Measurements from ENCODE around the gene LSM10.

LSM10 gene

GRCh38 chr1:36367798-36368197, 29.9 kb downstream of the LSM10 start:
- Histone ChIP-seq H3K4me1 (ENCODE audit: control insufficient read depth, insufficient read depth, low read length, poor library complexity, severe bottlenecking) (peaks cover 28% of the 10 kb centered on the region), H3K27ac (ENCODE audit: low read depth, low read length, severe bottlenecking) (no peak overlapping the region), H3K4me3 (ENCODE audit: extremely low read depth, insufficient read depth, low read length, poor library complexity, severe bottlenecking) (no peak overlapping the region), H3K9me3 (ENCODE audit: control insufficient read depth, low read length) (no peaks in the 10 kb centered on the region), H3K36me3 (ENCODE audit: control insufficient read depth, insufficient read depth, low read length) (peaks cover 48% of the 10 kb centered on the region)
- 97 to 100% methylated on average over 2 to 3 of the region's 4 CpGs for WGBS, 2 experiments (ENCODE audit: insufficient coverage in 2 of 2)

- Histone ChIP-seq H3K4me1 (ENCODE audit: control insufficient read depth, insufficient read depth, low read length, poor library complexity, severe bottlenecking) (peaks cover 20% of the 10 kb centered on the region), H3K4me3 (ENCODE audit: extremely low read depth, insufficient read depth, low read length, poor library complexity, severe bottlenecking) (no peak overlapping the region), H3K36me3 (ENCODE audit: control insufficient read depth, insufficient read depth, low read length) (peaks cover 55% of the 10 kb centered on the region), H3K9me3 (ENCODE audit: control insufficient read depth, low read length) (no peaks in the 10 kb centered on the region), H3K27ac (ENCODE audit: low read depth, low read length, severe bottlenecking) (no peak overlapping the region)
- WGBS, 2 experiments (ENCODE audit: insufficient coverage in 2 of 2), result 91% methylated on average over 4 of the region's 5 CpGs; no CpG with 5 or more reads in 1 of the 2 experiments
These were observed 30.6 kb downstream of the LSM10 start for GRCh38 chr1:36367066-36367465.

- Histone ChIP-seq H3K36me3 (ENCODE audit: control insufficient read depth, insufficient read depth, low read length) (peaks cover 64% of the 10 kb centered on the region), H3K4me1 (ENCODE audit: control insufficient read depth, insufficient read depth, low read length, poor library complexity, severe bottlenecking) (peaks cover 16% of the 10 kb centered on the region), H3K4me3 (ENCODE audit: extremely low read depth, insufficient read depth, low read length, poor library complexity, severe bottlenecking) (no peak overlapping the region), H3K27ac (ENCODE audit: low read depth, low read length, severe bottlenecking) (peak overlapping the region; percentile 67), H3K9me3 (ENCODE audit: control insufficient read depth, low read length) (no peaks in the 10 kb centered on the region)
- 81 to 88% methylated on average over 13 to 16 of the region's 18 CpGs for whole genome bisulfite sequencing, 2 experiments (ENCODE audit: insufficient coverage in 2 of 2)
These were observed 31.5 kb downstream of the LSM10 start for GRCh38 chr1:36366091-36366661.

- Histone ChIP-seq H3K4me3 (ENCODE audit: extremely low read depth, insufficient read depth, low read length, poor library complexity, severe bottlenecking) (no peak overlapping the region), H3K27ac (ENCODE audit: low read depth, low read length, severe bottlenecking) (no peak overlapping the region), H3K36me3 (ENCODE audit: control insufficient read depth, insufficient read depth, low read length) (peaks cover 69% of the 10 kb centered on the region), H3K9me3 (ENCODE audit: control insufficient read depth, low read length) (no peaks in the 10 kb centered on the region), H3K4me1 (ENCODE audit: control insufficient read depth, insufficient read depth, low read length, poor library complexity, severe bottlenecking) (peaks cover 16% of the 10 kb centered on the region)
- WGBS, 2 experiments (ENCODE audit: insufficient coverage in 2 of 2), result 83 to 86% methylated on average over 1 of the region's 1 CpG
These were observed 32.3 kb downstream of the LSM10 start for GRCh38 chr1:36365381-36365780.

- Histone ChIP-seq H3K27ac (ENCODE audit: low read depth, low read length, severe bottlenecking) (no peak overlapping the region), H3K9me3 (ENCODE audit: control insufficient read depth, low read length) (no peaks in the 10 kb centered on the region), H3K4me1 (ENCODE audit: control insufficient read depth, insufficient read depth, low read length, poor library complexity, severe bottlenecking) (peaks cover under 1% of the 10 kb centered on the region), H3K36me3 (ENCODE audit: control insufficient read depth, insufficient read depth, low read length) (peaks cover 77% of the 10 kb centered on the region), H3K4me3 (ENCODE audit: extremely low read depth, insufficient read depth, low read length, poor library complexity, severe bottlenecking) (no peak overlapping the region)
- 87 to 99% methylated on average over 6 of the region's 6 CpGs for WGBS, 2 experiments (ENCODE audit: insufficient coverage in 2 of 2)
These were observed 37.7 kb downstream of the LSM10 start for GRCh38 chr1:36359911-36360550.

- no peak overlapping the region for H3K4me3 ChIP-seq (ENCODE audit: extremely low read depth, insufficient read depth, low read length, poor library complexity, severe bottlenecking)
- no peaks in the 10 kb centered on the region for H3K9me3 ChIP-seq (ENCODE audit: control insufficient read depth, low read length)
- WGBS, 2 experiments (ENCODE audit: insufficient coverage in 2 of 2), result 98 to 100% methylated on average over 5 of the region's 5 CpGs
- H3K4me1 ChIP-seq (ENCODE audit: control insufficient read depth, insufficient read depth, low read length, poor library complexity, severe bottlenecking), result peaks cover 3% of the 10 kb centered on the region
- no peak overlapping the region for H3K27ac ChIP-seq (ENCODE audit: low read depth, low read length, severe bottlenecking)
- H3K36me3 ChIP-seq (ENCODE audit: control insufficient read depth, insufficient read depth, low read length), result peaks cover 81% of the 10 kb centered on the region
These were observed 38.3 kb downstream of the LSM10 start for GRCh38 chr1:36359383-36359782.

GRCh38 chr1:36358514-36359084, 39.1 kb downstream of the LSM10 start:
- Histone ChIP-seq H3K36me3 (ENCODE audit: control insufficient read depth, insufficient read depth, low read length) (peaks cover 84% of the 10 kb centered on the region), H3K4me3 (ENCODE audit: extremely low read depth, insufficient read depth, low read length, poor library complexity, severe bottlenecking) (no peak overlapping the region), H3K27ac (ENCODE audit: low read depth, low read length, severe bottlenecking) (no peak overlapping the region), H3K4me1 (ENCODE audit: control insufficient read depth, insufficient read depth, low read length, poor library complexity, severe bottlenecking) (peaks cover 10% of the 10 kb centered on the region), H3K9me3 (ENCODE audit: control insufficient read depth, low read length) (no peaks in the 10 kb centered on the region)
- WGBS, 2 experiments (ENCODE audit: insufficient coverage in 2 of 2), result 94 to 95% methylated on average over 11 to 12 of the region's 13 CpGs

- Histone ChIP-seq H3K9me3 (ENCODE audit: control insufficient read depth, low read length) (no peaks in the 10 kb centered on the region), H3K27ac (ENCODE audit: low read depth, low read length, severe bottlenecking) (no peak overlapping the region), H3K4me1 (ENCODE audit: control insufficient read depth, insufficient read depth, low read length, poor library complexity, severe bottlenecking) (peaks cover 37% of the 10 kb centered on the region), H3K4me3 (ENCODE audit: extremely low read depth, insufficient read depth, low read length, poor library complexity, severe bottlenecking) (no peak overlapping the region), H3K36me3 (ENCODE audit: control insufficient read depth, insufficient read depth, low read length) (peaks cover 78% of the 10 kb centered on the region)
- 85 to 97% methylated on average over 3 to 4 of the region's 4 CpGs for WGBS, 2 experiments (ENCODE audit: insufficient coverage in 2 of 2)
These were observed 41.9 kb downstream of the LSM10 start for GRCh38 chr1:36355811-36356210.

- Histone ChIP-seq H3K27ac (ENCODE audit: low read depth, low read length, severe bottlenecking) (no peak overlapping the region), H3K4me1 (ENCODE audit: control insufficient read depth, insufficient read depth, low read length, poor library complexity, severe bottlenecking) (peaks cover 50% of the 10 kb centered on the region), H3K9me3 (ENCODE audit: control insufficient read depth, low read length) (no peaks in the 10 kb centered on the region), H3K36me3 (ENCODE audit: control insufficient read depth, insufficient read depth, low read length) (peaks cover 76% of the 10 kb centered on the region), H3K4me3 (ENCODE audit: extremely low read depth, insufficient read depth, low read length, poor library complexity, severe bottlenecking) (no peak overlapping the region)
- WGBS, 2 experiments (ENCODE audit: insufficient coverage in 2 of 2), result 96 to 99% methylated on average over 5 to 8 of the region's 11 CpGs
These were observed 43.2 kb downstream of the LSM10 start for GRCh38 chr1:36354486-36354885.

GRCh38 chr1:36352910-36353878, 44.5 kb downstream of the LSM10 start:
- Histone ChIP-seq H3K36me3 (ENCODE audit: control insufficient read depth, insufficient read depth, low read length) (peaks cover 75% of the 10 kb centered on the region), H3K4me1 (ENCODE audit: control insufficient read depth, insufficient read depth, low read length, poor library complexity, severe bottlenecking) (peaks cover 53% of the 10 kb centered on the region), H3K9me3 (ENCODE audit: control insufficient read depth, low read length) (no peaks in the 10 kb centered on the region), H3K4me3 (ENCODE audit: extremely low read depth, insufficient read depth, low read length, poor library complexity, severe bottlenecking) (no peak overlapping the region), H3K27ac (ENCODE audit: low read depth, low read length, severe bottlenecking) (peak overlapping the region; percentile 97)
- 96 to 97% methylated on average over 13 to 14 of the region's 15 CpGs for WGBS, 2 experiments (ENCODE audit: insufficient coverage in 2 of 2)
